SK-N-SH (cell line): ENCODE results near the gene BAK1.

Experiments
- RAD21 ChIP-seq: IDR thresholded peaks from 2 replicates; pipeline ENCODE4 v1.6.1; 2012; ENCODE audit warnings: mild to moderate bottlenecking, low read length
- RCOR1 ChIP-seq: fragments of 150-350 bp; IDR thresholded peaks from 2 replicates; pipeline ENCODE4 v1.6.1; 2017; ENCODE audit warnings: antibody characterized with exemption, low read length
- SMC3 ChIP-seq: IDR thresholded peaks from 2 replicates; pipeline ENCODE4 v1.6.1; 2012; ENCODE audit warnings: low read depth, low read length, improper control_type of control experiment
- TAF1 ChIP-seq: IDR thresholded peaks from 2 replicates; pipeline ENCODE4 v1.6.1; 2012; ENCODE audit warnings: low read depth, mild to moderate bottlenecking, low read length, moderate library complexity, borderline replicate concordance
- TF ChIP-seq, protein P1 (sequence below): IDR thresholded peaks from 2 replicates; pipeline ENCODE4 v1.4.0; 2012; ENCODE audit warnings: low read depth
- TF ChIP-seq, protein P2 (sequence below): fragments of 200-600 bp; sonication (generic); IDR thresholded peaks from 2 replicates; pipeline ENCODE4 v1.6.1; 2017; ENCODE audit warnings: antibody characterized with exemption, mild to moderate bottlenecking, moderate library complexity

DNA sequence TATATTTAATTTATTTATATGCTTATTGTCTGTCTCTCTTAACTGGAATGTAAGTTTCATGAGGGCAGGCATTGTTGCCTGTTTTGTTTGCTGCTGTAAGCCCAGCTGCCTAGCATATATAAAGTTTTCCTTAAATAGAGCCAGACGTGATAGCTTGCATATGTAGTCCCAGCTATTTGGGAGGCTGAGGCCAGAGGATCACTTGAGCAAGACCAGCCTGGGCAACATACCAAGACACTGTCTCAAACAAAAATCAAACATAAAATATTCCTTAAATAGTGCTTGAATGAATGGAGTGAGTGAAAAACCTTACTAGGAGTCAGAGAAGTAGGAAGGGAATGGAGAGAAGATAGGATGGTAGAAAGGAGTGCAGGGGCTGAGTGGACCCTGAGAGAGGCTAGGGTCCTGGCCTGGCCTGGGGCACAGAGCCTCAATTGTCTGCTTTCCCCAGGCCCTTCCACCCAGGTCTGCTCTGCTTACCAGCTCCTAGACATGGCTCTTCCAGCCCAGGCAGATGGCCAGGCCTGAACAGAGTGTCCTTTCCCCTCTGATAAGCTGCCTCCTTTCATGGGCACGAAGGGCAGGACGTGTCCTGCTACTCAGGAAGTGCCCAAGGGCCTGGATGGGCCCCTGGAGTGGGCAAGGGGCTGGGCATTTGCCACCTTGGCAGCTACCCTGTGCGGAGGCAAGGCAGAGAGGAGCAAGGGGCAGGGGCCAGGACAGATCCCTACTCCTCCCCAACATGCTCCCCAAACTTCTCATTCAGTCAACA, 17.7 kb upstream of the BAK1 start:
- TF ChIP-seq, protein P1, sequence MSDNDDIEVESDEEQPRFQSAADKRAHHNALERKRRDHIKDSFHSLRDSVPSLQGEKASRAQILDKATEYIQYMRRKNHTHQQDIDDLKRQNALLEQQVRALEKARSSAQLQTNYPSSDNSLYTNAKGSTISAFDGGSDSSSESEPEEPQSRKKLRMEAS = no peak
- no peak for TF ChIP-seq SMC3
- no peak for TF ChIP-seq RAD21
- TF ChIP-seq, protein P2, sequence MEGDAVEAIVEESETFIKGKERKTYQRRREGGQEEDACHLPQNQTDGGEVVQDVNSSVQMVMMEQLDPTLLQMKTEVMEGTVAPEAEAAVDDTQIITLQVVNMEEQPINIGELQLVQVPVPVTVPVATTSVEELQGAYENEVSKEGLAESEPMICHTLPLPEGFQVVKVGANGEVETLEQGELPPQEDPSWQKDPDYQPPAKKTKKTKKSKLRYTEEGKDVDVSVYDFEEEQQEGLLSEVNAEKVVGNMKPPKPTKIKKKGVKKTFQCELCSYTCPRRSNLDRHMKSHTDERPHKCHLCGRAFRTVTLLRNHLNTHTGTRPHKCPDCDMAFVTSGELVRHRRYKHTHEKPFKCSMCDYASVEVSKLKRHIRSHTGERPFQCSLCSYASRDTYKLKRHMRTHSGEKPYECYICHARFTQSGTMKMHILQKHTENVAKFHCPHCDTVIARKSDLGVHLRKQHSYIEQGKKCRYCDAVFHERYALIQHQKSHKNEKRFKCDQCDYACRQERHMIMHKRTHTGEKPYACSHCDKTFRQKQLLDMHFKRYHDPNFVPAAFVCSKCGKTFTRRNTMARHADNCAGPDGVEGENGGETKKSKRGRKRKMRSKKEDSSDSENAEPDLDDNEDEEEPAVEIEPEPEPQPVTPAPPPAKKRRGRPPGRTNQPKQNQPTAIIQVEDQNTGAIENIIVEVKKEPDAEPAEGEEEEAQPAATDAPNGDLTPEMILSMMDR = no peak
- no peak for TF ChIP-seq RCOR1
- no peak for TF ChIP-seq TAF1
